OCI-LY1 (cell line): ENCODE results near the gene NDNF.

Source experiments
- H2AFZ ChIP-seq: fragments of 200-600 bp; sonication (generic), shearing (Covaris generic); 2 replicates; pipeline ENCODE4 v1.6.0; 2014; ENCODE audit warnings: antibody characterized with exemption, mild to moderate bottlenecking, low read length
- H3F3A ChIP-seq: fragments of 200-600 bp; sonication (generic), shearing (Covaris generic); 2 replicates; pipeline ENCODE4 v1.6.0; 2014; ENCODE audit warnings: mild to moderate bottlenecking, antibody characterized with exemption, low read length, moderate library complexity; ENCODE audit not compliant: insufficient read depth
- H3K27ac ChIP-seq: fragments of 200-600 bp; sonication (generic); 2 replicates; pipeline ENCODE4 v1.5.1; 2014; ENCODE audit warnings: low read length, mixed run types, mild to moderate bottlenecking, low read depth; ENCODE audit not compliant: poor library complexity, severe bottlenecking
- H3K27me3 ChIP-seq: fragments of 200-600 bp; sonication (generic); 2 replicates; pipeline ENCODE4 v1.6.0; 2014; ENCODE audit warnings: antibody characterized with exemption, mild to moderate bottlenecking, low read length, moderate library complexity; ENCODE audit not compliant: insufficient read depth
- H3K36me3 ChIP-seq: fragments of 200-600 bp; sonication (generic); 2 replicates; pipeline ENCODE4 v1.6.1; 2014; ENCODE audit warnings: mild to moderate bottlenecking, antibody characterized with exemption, low read length, moderate library complexity, mixed read lengths; ENCODE audit not compliant: insufficient read depth
- H3K4me1 ChIP-seq: fragments of 200-600 bp; sonication (generic); 2 replicates; pipeline ENCODE4 v1.5.1; 2014; ENCODE audit warnings: mild to moderate bottlenecking, low read length, moderate library complexity; ENCODE audit not compliant: insufficient read depth, severe bottlenecking
- H3K4me2 ChIP-seq: fragments of 200-600 bp; sonication (generic), shearing (Covaris generic); 2 replicates; pipeline ENCODE4 v1.6.1; 2014; ENCODE audit warnings: low read length
- H3K4me3 ChIP-seq: fragments of 200-600 bp; sonication (generic); 2 replicates; pipeline ENCODE4 v1.5.1; 2014; ENCODE audit warnings: low read length, low read depth, mild to moderate bottlenecking, mixed read lengths; ENCODE audit not compliant: poor library complexity, severe bottlenecking
- H3K79me2 ChIP-seq: fragments of 200-600 bp; shearing (Covaris generic); 2 replicates; pipeline ENCODE4 v1.6.1; 2016; ENCODE audit warnings: mixed run types, low read length, mixed read lengths; ENCODE audit not compliant: insufficient read depth
- H3K9ac ChIP-seq: fragments of 200-600 bp; sonication (generic), shearing (Covaris generic); 2 replicates; pipeline ENCODE4 v1.6.1; 2014; ENCODE audit warnings: mild to moderate bottlenecking, low read length, mixed read lengths
- H3K9me2 ChIP-seq: fragments of 200-600 bp; sonication (generic), shearing (Covaris generic); 2 replicates; pipeline ENCODE4 v1.6.1; 2014; ENCODE audit warnings: low read depth, mild to moderate bottlenecking, low read length, mixed read lengths
- H3K9me3 ChIP-seq: fragments of 200-600 bp; shearing (Covaris generic); 2 replicates; pipeline ENCODE4 v1.6.1; 2014; ENCODE audit warnings: low read length, mixed read lengths
- H4K20me1 ChIP-seq: fragments of 200-600 bp; sonication (generic), shearing (Covaris generic); 2 replicates; pipeline ENCODE4 v1.6.0; 2016; ENCODE audit warnings: mild to moderate bottlenecking, low read length; ENCODE audit not compliant: insufficient read depth
- EZH2 ChIP-seq: fragments of 200-600 bp; sonication (generic), shearing (Covaris generic); IDR thresholded peaks from 2 replicates; pipeline ENCODE4 v1.8.0; 2017; ENCODE audit warnings: borderline replicate concordance, mixed run types, mild to moderate bottlenecking, antibody characterized with exemption, low read length, moderate library complexity, mixed read lengths
- TF ChIP-seq, protein P1 (sequence below): fragments of 200-600 bp; sonication (generic), shearing (Covaris generic); IDR thresholded peaks from 2 replicates; pipeline ENCODE4 v1.5.1; 2017; ENCODE audit warnings: mild to moderate bottlenecking, antibody characterized with exemption, low read length, moderate library complexity, mixed read lengths

Gene NDNF

DNA sequence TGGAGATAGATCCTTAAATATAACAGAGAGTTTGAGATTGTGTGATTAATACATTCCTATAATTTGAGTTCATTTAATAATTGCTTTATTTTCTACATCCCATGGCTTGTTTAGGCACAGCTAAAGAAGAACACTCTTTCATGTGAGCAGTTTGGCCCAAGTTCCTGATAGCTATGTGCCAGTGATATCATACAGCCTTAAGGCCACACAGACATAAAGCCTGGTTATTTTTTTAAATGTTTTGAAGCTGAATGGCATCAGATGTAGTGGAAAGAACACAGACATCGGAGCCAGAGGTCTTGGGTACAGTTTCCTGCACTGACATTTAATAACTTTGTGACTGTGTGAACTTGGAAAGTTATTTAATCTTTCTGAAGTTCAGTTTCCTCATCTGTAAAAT lies 7.0 kb upstream of the NDNF start:
- Histone ChIP-seq H3K4me1 (no peaks in the 10 kb centered on the region), H3K36me3 (no peaks in the 10 kb centered on the region), H3K27me3 (no peaks in the 10 kb centered on the region), H3K9me2 (no peaks in the 10 kb centered on the region), H3F3A (no peaks in the 10 kb centered on the region), H4K20me1 (no peaks in the 10 kb centered on the region), H3K4me2 (no peak overlapping the region), H3K9ac (no peak overlapping the region), H3K27ac (no peak overlapping the region), H3K9me3 (no peaks in the 10 kb centered on the region), H3K4me3 (no peak overlapping the region), H2AFZ (no peak overlapping the region), H3K79me2 (no peaks in the 10 kb centered on the region)
- TF ChIP-seq, protein P1, sequence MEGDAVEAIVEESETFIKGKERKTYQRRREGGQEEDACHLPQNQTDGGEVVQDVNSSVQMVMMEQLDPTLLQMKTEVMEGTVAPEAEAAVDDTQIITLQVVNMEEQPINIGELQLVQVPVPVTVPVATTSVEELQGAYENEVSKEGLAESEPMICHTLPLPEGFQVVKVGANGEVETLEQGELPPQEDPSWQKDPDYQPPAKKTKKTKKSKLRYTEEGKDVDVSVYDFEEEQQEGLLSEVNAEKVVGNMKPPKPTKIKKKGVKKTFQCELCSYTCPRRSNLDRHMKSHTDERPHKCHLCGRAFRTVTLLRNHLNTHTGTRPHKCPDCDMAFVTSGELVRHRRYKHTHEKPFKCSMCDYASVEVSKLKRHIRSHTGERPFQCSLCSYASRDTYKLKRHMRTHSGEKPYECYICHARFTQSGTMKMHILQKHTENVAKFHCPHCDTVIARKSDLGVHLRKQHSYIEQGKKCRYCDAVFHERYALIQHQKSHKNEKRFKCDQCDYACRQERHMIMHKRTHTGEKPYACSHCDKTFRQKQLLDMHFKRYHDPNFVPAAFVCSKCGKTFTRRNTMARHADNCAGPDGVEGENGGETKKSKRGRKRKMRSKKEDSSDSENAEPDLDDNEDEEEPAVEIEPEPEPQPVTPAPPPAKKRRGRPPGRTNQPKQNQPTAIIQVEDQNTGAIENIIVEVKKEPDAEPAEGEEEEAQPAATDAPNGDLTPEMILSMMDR, result no peak
- TF ChIP-seq EZH2, result no peak

DNA sequence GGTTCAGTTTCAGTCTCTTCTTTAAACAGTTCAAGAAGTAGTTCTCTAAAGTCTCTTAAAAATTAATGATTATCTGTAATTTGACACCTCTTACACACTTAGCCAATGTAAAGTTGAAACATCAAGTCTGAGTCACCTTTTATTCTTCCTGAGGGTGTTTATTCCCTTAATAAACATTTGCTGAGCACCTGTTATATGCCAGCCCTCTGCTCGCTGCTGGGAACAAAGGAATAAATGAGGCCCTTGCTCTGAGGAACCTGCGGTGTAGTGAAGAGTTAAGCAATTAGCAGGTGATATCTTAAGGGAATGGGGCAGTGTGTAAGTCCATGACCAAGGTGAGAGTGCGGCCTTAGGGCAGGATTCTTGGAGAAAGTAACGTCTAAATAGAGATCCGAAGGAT lies 5.2 kb upstream of the NDNF start:
- Histone ChIP-seq H4K20me1 (no peaks in the 10 kb centered on the region), H3K4me3 (no peak overlapping the region)
- TF ChIP-seq EZH2, result no peak
- TF ChIP-seq, protein P1, result no peak

DNA sequence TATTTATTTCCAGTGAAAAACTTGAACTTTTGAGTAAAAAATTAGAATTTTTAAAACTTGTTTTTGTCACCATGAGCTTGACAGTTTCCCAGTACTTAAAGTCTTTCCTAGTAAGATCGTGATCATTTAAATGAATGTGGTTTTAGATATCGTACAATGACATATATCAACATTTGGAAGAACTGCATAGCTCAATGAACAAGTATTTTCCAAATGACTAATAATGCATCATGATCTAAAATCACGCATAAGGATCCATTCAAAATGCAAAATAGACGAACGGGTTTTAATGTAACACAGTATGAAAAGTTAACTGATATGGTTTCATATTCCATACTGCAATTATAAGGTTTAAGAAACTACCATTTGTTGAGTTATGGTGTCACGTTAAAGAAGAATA lies 4.1 kb upstream of the NDNF start:
- H3K4me1 ChIP-seq, result no peaks in the 10 kb centered on the region
- H4K20me1 ChIP-seq, result no peaks in the 10 kb centered on the region
- no peaks in the 10 kb centered on the region for H3K9me2 ChIP-seq
- H3F3A ChIP-seq, result no peaks in the 10 kb centered on the region
- H3K4me3 ChIP-seq, result no peak overlapping the region
- H3K4me2 ChIP-seq, result no peak overlapping the region
- H2AFZ ChIP-seq, result no peak overlapping the region
- H3K36me3 ChIP-seq, result no peaks in the 10 kb centered on the region
- no peak for TF ChIP-seq EZH2
- TF ChIP-seq, protein P1, result no peak
- no peaks in the 10 kb centered on the region for H3K79me2 ChIP-seq
- no peak overlapping the region for H3K9ac ChIP-seq
- H3K9me3 ChIP-seq, result no peaks in the 10 kb centered on the region
- H3K27ac ChIP-seq, result no peak overlapping the region
- H3K27me3 ChIP-seq, result no peaks in the 10 kb centered on the region

More for the DNA sequence above, 5.2 kb upstream of the NDNF start:
- no peaks in the 10 kb centered on the region for H3K27me3 ChIP-seq
- no peaks in the 10 kb centered on the region for H3K4me1 ChIP-seq
- no peak overlapping the region for H3K27ac ChIP-seq
- H3K4me2 ChIP-seq, result no peak overlapping the region
- H3K9me3 ChIP-seq, result no peaks in the 10 kb centered on the region
- no peak overlapping the region for H3K9ac ChIP-seq
- no peak overlapping the region for H2AFZ ChIP-seq
- H3K79me2 ChIP-seq, result no peaks in the 10 kb centered on the region
- no peaks in the 10 kb centered on the region for H3K9me2 ChIP-seq
- no peaks in the 10 kb centered on the region for H3K36me3 ChIP-seq
- H3F3A ChIP-seq, result no peaks in the 10 kb centered on the region
